HepG2 (cell line): ENCODE results near the gene BBC3. TPM values are rescaled to one million over a fixed set of nuclear protein-coding genes. Genes with fewer than 3 reads are reported as not detected.

Experiments used
- ATAC-seq: fragments of 200-7000 bp; cut with Tn5 transposase; 3 replicates; pipeline ENCODE4 v1.9.1; 2020; ENCODE audit warnings: mild to moderate bottlenecking, moderate library complexity
- BruUV-seq: library from RNA; stranded (reverse); fragments of 400-500 nt; replicated peaks from 2 replicates; lab custom pipeline; 2021; lab: Mats Ljungman, UMichigan
- CTCF ChIA-PET: fragments of 300-600 bp; formaldehyde crosslinking; extraction: SDS; loops from one replicate; lab custom pipeline; 2021; ENCODE audit warnings: low total read pairs, inconsistent platforms, low intra/inter-chr PET ratio; lab: Yijun Ruan, JAX
- POLR2A ChIA-PET: fragments of 350-600 bp; sonication (Branson Sonifier 250); formaldehyde crosslinking; loops from one replicate; lab custom pipeline; 2020; ENCODE audit warnings: antibody characterized with exemption, inconsistent platforms; lab: Yijun Ruan, JAX
- DNase-seq: peaks from one replicate; pipeline ENCODE4 v3.0.0-alpha.2; 2015; ENCODE audit warnings: low spot score
- FAIRE-seq: peaks from 3 replicates; lab custom pipeline; 2011; peaks lifted over from hg19 to GRCh38; lab: Jason Lieb, UNC
- H2AFZ ChIP-seq: one replicate; pipeline ENCODE4 v1.6.1; 2011; ENCODE audit warnings: low read length, inconsistent platforms
- H3K27ac ChIP-seq: fragments of 300-600 bp; 3 replicates; pipeline ENCODE4 v1.8.0; 2011; ENCODE audit warnings: mixed run types, mild to moderate bottlenecking, mixed read lengths, low read length, inconsistent platforms; ENCODE audit not compliant: insufficient read depth; ENCODE audit errors: extremely low read length
- H3K27me3 ChIP-seq, 2 experiments: fragments of 200-600 bp in 1 of 2; 2 replicates in 1 of 2; 3 replicates in 1 of 2; pipeline versions ENCODE4 v1.6.0 to v1.8.0; 2011; ENCODE audit warnings: low read length in 2 of 2, mild to moderate bottlenecking in 2 of 2, moderate library complexity in 2 of 2, inconsistent platforms in 1 of 2; ENCODE audit not compliant: insufficient read depth in 2 of 2, control insufficient read depth in 1 of 2
- H3K36me3 ChIP-seq, 2 experiments: fragments of 200-600 bp in 1 of 2; replicated peaks in 1 of 2; 2 replicates in 1 of 2; 3 replicates in 1 of 2; pipeline versions ENCODE4 v1.5.1 to v1.8.0; 2011; ENCODE audit warnings: low read length in 2 of 2, inconsistent platforms in 1 of 2; ENCODE audit not compliant: insufficient read depth in 2 of 2, control insufficient read depth in 1 of 2
- H3K4me1 ChIP-seq: 2 replicates; pipeline ENCODE4 v1.5.1; 2012; ENCODE audit warnings: low read length, inconsistent platforms; ENCODE audit not compliant: insufficient read depth
- H3K4me2 ChIP-seq: 2 replicates; pipeline ENCODE4 v1.6.0; 2011; ENCODE audit warnings: low read depth, low read length, inconsistent platforms
- H3K4me3 ChIP-seq, 3 experiments: fragments of 200-600 bp in 1 of 3; sonication (generic), shearing (Covaris generic) in 1 of 3; replicated peaks in 1 of 3; 2 replicates each; pipeline ENCODE4 v1.5.1; 2011 to 2016; ENCODE audit warnings: low read length in 3 of 3, inconsistent platforms in 2 of 3, low read depth in 2 of 3, mild to moderate bottlenecking in 2 of 3, control low read depth in 1 of 3, mixed read lengths in 1 of 3; ENCODE audit not compliant: insufficient read depth in 1 of 3
- H3K79me2 ChIP-seq: one replicate; pipeline ENCODE4 v1.6.1; 2011; ENCODE audit warnings: low read length, inconsistent platforms; ENCODE audit not compliant: insufficient read depth
- H3K9ac ChIP-seq: 2 replicates; pipeline ENCODE4 v1.6.0; 2011; ENCODE audit warnings: mild to moderate bottlenecking, low read depth, low read length, inconsistent platforms; ENCODE audit not compliant: insufficient read depth
- H3K9me3 ChIP-seq: 2 replicates; pipeline ENCODE4 v1.5.1; 2012; ENCODE audit warnings: mild to moderate bottlenecking, low read length
- H4K20me1 ChIP-seq: 2 replicates; pipeline ENCODE4 v1.6.0; 2011; ENCODE audit warnings: inconsistent platforms, mild to moderate bottlenecking, low read length, moderate library complexity; ENCODE audit not compliant: insufficient read depth
- ARID2 ChIP-seq: sonication (generic); formaldehyde crosslinking; IDR thresholded peaks from 2 replicates; pipeline ENCODE4 v1.8.1; 2022; ENCODE audit warnings: mild to moderate bottlenecking, missing genetic modification reagents, borderline replicate concordance
- ARID3A ChIP-seq: IDR thresholded peaks from 2 replicates; pipeline ENCODE4 v1.6.1; 2012; ENCODE audit warnings: low read depth, low read length, improper control_type of control experiment
- ARNT ChIP-seq: fragments of 450-650 bp; IDR thresholded peaks from 2 replicates; pipeline ENCODE4 v1.6.1; 2017
- CBX5 ChIP-seq: sonication (generic); formaldehyde crosslinking; IDR thresholded peaks from 2 replicates; pipeline ENCODE4 v1.4.0; 2020; ENCODE audit warnings: missing genetic modification reagents, borderline replicate concordance
- FOXP1 ChIP-seq, 2 experiments: fragments of 450-650 bp in 1 of 2; IDR thresholded peaks; 2 replicates each; pipeline ENCODE4 v1.6.1; 2017 to 2018; ENCODE audit warnings: antibody characterized with exemption in 1 of 2
- HDAC1 ChIP-seq: sonication (generic); formaldehyde crosslinking; IDR thresholded peaks from 2 replicates; pipeline ENCODE4 v1.5.1; 2020; ENCODE audit warnings: mild to moderate bottlenecking, missing genetic modification reagents
- HMG20A ChIP-seq: IDR thresholded peaks from 2 replicates; pipeline ENCODE4 v1.6.1; 2016; ENCODE audit warnings: borderline replicate concordance
- HNF4A ChIP-seq: sonication (generic); formaldehyde crosslinking; IDR thresholded peaks from 2 replicates; pipeline ENCODE4 v1.4.0; 2020; ENCODE audit warnings: missing genetic modification reagents
- JARID2 ChIP-seq: sonication (generic); formaldehyde crosslinking; IDR thresholded peaks from 2 replicates; pipeline ENCODE4 v1.8.1; 2023; ENCODE audit warnings: missing genetic modification reagents, inconsistent platforms; ENCODE audit not compliant: insufficient replicate concordance
- MLX ChIP-seq: IDR thresholded peaks from 2 replicates; pipeline ENCODE4 v1.6.1; 2016
- NR0B2 ChIP-seq: sonication (generic); formaldehyde crosslinking; IDR thresholded peaks from 2 replicates; pipeline ENCODE4 v1.4.0; 2020; ENCODE audit warnings: mild to moderate bottlenecking, missing genetic modification reagents
- PRMT3 ChIP-seq: sonication (generic); formaldehyde crosslinking; IDR thresholded peaks from 2 replicates; pipeline ENCODE4 v1.8.1; 2022; ENCODE audit warnings: low read depth, mild to moderate bottlenecking, moderate library complexity, missing genetic modification reagents, borderline replicate concordance
- RCOR2 ChIP-seq: IDR thresholded peaks from 2 replicates; pipeline ENCODE4 v1.6.1; 2016; ENCODE audit warnings: missing biosample characterization, missing genetic modification reagents
- RXRB ChIP-seq: IDR thresholded peaks from 2 replicates; pipeline ENCODE4 v1.6.1; 2016; ENCODE audit warnings: borderline replicate concordance, missing genetic modification reagents, missing compliant biosample characterization
- STAT5B ChIP-seq: sonication (generic); formaldehyde crosslinking; IDR thresholded peaks from 2 replicates; pipeline ENCODE4 v1.4.0; 2020; ENCODE audit warnings: missing genetic modification reagents
- TBX3 ChIP-seq: fragments of 450-650 bp; IDR thresholded peaks from 2 replicates; pipeline ENCODE4 v1.6.1; 2017; ENCODE audit warnings: antibody characterized with exemption, mild to moderate bottlenecking, inconsistent platforms, borderline replicate concordance
- TCF7 ChIP-seq: sonication (generic); IDR thresholded peaks from 2 replicates; pipeline ENCODE4 v1.6.1; 2016; ENCODE audit warnings: antibody characterized with exemption, low read depth
- TRIM24 ChIP-seq: sonication (generic); formaldehyde crosslinking; IDR thresholded peaks from 2 replicates; pipeline ENCODE4 v1.8.0; 2022; ENCODE audit warnings: mild to moderate bottlenecking, missing genetic modification reagents
- ZC3H13 ChIP-seq: sonication (generic); formaldehyde crosslinking; IDR thresholded peaks from 2 replicates; pipeline ENCODE4 v1.8.1; 2023; ENCODE audit warnings: mild to moderate bottlenecking, missing genetic modification reagents, moderate library complexity
- ZNF354B ChIP-seq: sonication (generic); formaldehyde crosslinking; IDR thresholded peaks from 2 replicates; pipeline ENCODE4 v1.8.0; 2022; ENCODE audit warnings: mild to moderate bottlenecking, missing genetic modification reagents
- ZNF510 ChIP-seq: sonication (generic); formaldehyde crosslinking; IDR thresholded peaks from 2 replicates; pipeline ENCODE4 v1.4.0; 2020; ENCODE audit warnings: low read depth, mild to moderate bottlenecking, missing genetic modification reagents
- WGBS: methylation state at CpG from one replicate; pipeline ENCODE4 v1.1.6; 2017; ENCODE audit warnings: low lambda C conversion rate; 5-methylcytosine and 5-hydroxymethylcytosine counted together
- in situ Hi-C: cut with HindIII; loops from 2 replicates; pipeline ENCODE4 v1.10.0; 2017; ENCODE audit warnings: low pct_unique_long_range_greater_than_20kb; ENCODE audit not compliant: extremely low pct_ligation_motif_present
- intact Hi-C: fragments of 100-400 bp; cut with micrococcal nuclease; formaldehyde crosslinking; loops from one replicate; pipeline ENCODE4 v1.10.0; 2022; ENCODE audit not compliant: unreplicated experiment
- polyA plus RNA-seq, 8 experiments: library from polyadenylated mRNA; depleted of rRNA in 3 of 8; stranded (reverse) in 7 of 8; unstranded in 1 of 8; fragments of >200 nt; fragmentation: Illumina TruSeq in 4 of 8; extraction: Trizol in 4 of 8; gene quantifications; 2 replicates each; pipeline versions ENCODE4 v1.2.1 to v1.2.3, GENCODE V29; 2011 to 2016; ENCODE audit warnings: low read depth in 4 of 8, missing spikeins in 1 of 8, mixed read lengths in 1 of 8; ENCODE audit not compliant: insufficient read depth in 1 of 8
- total RNA-seq, 5 experiments: library from RNA; depleted of rRNA; stranded (reverse); fragments of >200 nt; fragmentation: Illumina TruSeq; extraction: Trizol; gene quantifications; 2 replicates each; pipeline ENCODE4 v1.2.3, GENCODE V29; 2016; ENCODE audit warnings: low read depth in 1 of 5

BBC3 gene
- total and polyA plus RNA-seq, 2 of the 13 experiments (the other 11 are each of a cell fraction or from before 2014, with no cell fraction given): 6.1 to 8.8 TPM

GRCh38 chr19:47190167-47190727 is 40.8 kb downstream of the BBC3 start:
- Histone ChIP-seq H3K4me1 (peaks cover 65% of the 10 kb centered on the region), H4K20me1 (no peaks in the 10 kb centered on the region), H3K79me2 (peaks cover 11% of the 10 kb centered on the region), H3K27me3 (no peaks in the 10 kb centered on the region), H3K27ac (peak overlapping the region; percentile 83), H3K4me3 (peak overlapping the region; percentile 36 to 45 (median 43); a peak in 5 of 6 replicates), H3K4me2 (peak overlapping the region; percentile 76), H3K9me3 (no peaks in the 10 kb centered on the region), H3K36me3 (peaks cover 6 to 13% of the 10 kb centered on the region in 2 experiments; a peak in 3 of 5 replicates), H3K9ac (peak overlapping the region; percentile 64), H2AFZ (no peak overlapping the region)
- BruUV-seq: no TSS peak
- in situ Hi-C loops: no loop called here
- ATAC-seq: peak; percentile 67
- under 1% methylated on average over 10 of the region's 12 CpGs for WGBS
- FAIRE-seq: peak; percentile 52
- ChIA-PET CTCF (no interaction called here), POLR2A (interaction anchor here (0.8 to 4.7 kb wide), 9 partner anchors 13 to 77 kb away, joined by 3 to 31 read pairs (median 14); partner anchors contain the start of genes CCDC9, SAE1 and ZC3H4)
- intact Hi-C loops: no loop called here
- DNase-seq: peak; percentile 96
- TF ChIP-seq PRMT3 (CRISPR knock-in tag) (no peak), NR0B2 (0 out of 2 replicates have a peak, but pooled peaks have one; percentile 20), HMG20A (CRISPR knock-in tag) (peak; percentile 85), JARID2 (CRISPR knock-in tag) (no peak), CBX5 (CRISPR knock-in tag) (peak; percentile 69; the same call in 1 of the 2 replicates), ARID3A (0 out of 2 replicates have a peak, but pooled peaks have one; percentile 40), TRIM24 (CRISPR knock-in tag) (no peak), HDAC1 (CRISPR knock-in tag) (0 out of 2 replicates have a peak, but pooled peaks have one; percentile 40), ZNF354B (CRISPR knock-in tag) (no peak), ZC3H13 (CRISPR knock-in tag) (0 out of 2 replicates have a peak, but pooled peaks have one; percentile 45), TCF7 (peak; percentile 96), TBX3 (peak; percentile 66), ARNT (no peak), RXRB (CRISPR knock-in tag) (peak; percentile 62), RCOR2 (no peak), ARID2 (CRISPR knock-in tag) (no peak), MLX (CRISPR knock-in tag) (no peak), FOXP1 (IDR thresholded peaks at IDR 0.05) (no peak), FOXP1 (CRISPR knock-in tag; IDR thresholded peaks at IDR 0.05) (peak; percentile 70; the same call in 1 of the 2 replicates), HNF4A (CRISPR knock-in tag) (no peak; the same call in 1 of the 2 replicates), STAT5B (CRISPR knock-in tag) (no peak), ZNF510 (CRISPR knock-in tag) (no peak)
